K562 (cell line): Measurements from ENCODE around the gene EYA3. TPM values are rescaled to one million over a fixed set of nuclear protein-coding genes. Genes with fewer than 3 reads are reported as not detected.

ENCODE experiments used
- CHD1 ChIP-seq: fragments of 200-600 bp; sonication (generic); IDR thresholded peaks from one replicate; pipeline ENCODE4 v1.6.1; 2012; ENCODE audit warnings: mild to moderate bottlenecking, moderate library complexity, low read length, inconsistent platforms
- NR3C1 ChIP-seq: sonication (generic); formaldehyde crosslinking; IDR thresholded peaks from 2 replicates; pipeline ENCODE4 v1.8.1; 2022; ENCODE audit warnings: missing genetic modification reagents
- THAP12 ChIP-seq: fragments of 250-450 bp; sonication (Bioruptor Pico); IDR thresholded peaks from 2 replicates; pipeline ENCODE4 v1.9.0; 2021; ENCODE audit warnings: mild to moderate bottlenecking, inconsistent platforms
- ZNF592 ChIP-seq: fragments of 450-650 bp; IDR thresholded peaks from 2 replicates; pipeline ENCODE4 v1.6.1; 2017; ENCODE audit warnings: antibody characterized with exemption, mild to moderate bottlenecking
- polyA plus RNA-seq, 8 experiments: library from polyadenylated mRNA; depleted of rRNA in 4 of 8; stranded (reverse) in 5 of 8; unstranded in 3 of 8; fragments of >200 nt; fragmentation: Nextera tagmentation in 2 of 8; fragmentation: Illumina TruSeq in 1 of 8; extraction: Ambion mirVana in 2 of 8; extraction: Trizol in 1 of 8; gene quantifications; 2 replicates each; pipeline versions ENCODE4 v1.2.1 to v1.2.3, GENCODE V29; 2011 to 2014; ENCODE audit warnings: inconsistent platforms in 1 of 8, missing spikeins in 1 of 8
- total RNA-seq, 7 experiments: library from RNA; depleted of rRNA in 6 of 7; stranded (reverse); fragments of >200 nt in 6 of 7; fragmentation: Illumina TruSeq in 2 of 7; extraction: Trizol in 2 of 7; gene quantifications; 2 replicates each; pipeline versions ENCODE4 v1.2.1 to v1.2.3, GENCODE V29; 2011 to 2021; ENCODE audit warnings: low replicate concordance in 1 of 7

EYA3 gene
- total and polyA plus RNA-seq, 9 of the 15 experiments (the other 6 are each of a cell fraction or from before 2014, with no cell fraction given), result 21.7 to 64.0 (median 43.6) TPM

GRCh38 chr1:28087614-28088167, 719 bp downstream of the EYA3 start (continued):
- TF ChIP-seq ZNF592 (no peak), NR3C1 (CRISPR knock-in tag) (no peak), CHD1 (peak; percentile 1), THAP12 (CRISPR knock-in tag) (no peak)
